ENCODE measurements around the gene MLH3. TPM values are rescaled to one million over a fixed set of nuclear protein-coding genes. Genes with fewer than 3 reads are reported as not detected.

The MLH3 gene
- total RNA-seq, 1 experiment from 2014 or later, result 23.0 TPM

GRCh38 chr14:75077794-75078193 lies 26.5 kb upstream of the MLH3 start:
- no peak overlapping the region for H3K9ac ChIP-seq (ENCODE audit: extremely low read depth, insufficient read length, low read length)
- H2BK5ac ChIP-seq (ENCODE audit: insufficient read length, low read length), result no peak overlapping the region
- Mint-ChIP-seq H3K4me1 (no peaks in the 10 kb centered on the region), H3K27me3 (ENCODE audit: low read depth) (no peaks in the 10 kb centered on the region), H3K36me3 (ENCODE audit: insufficient read depth in 1 of 3, low read depth in 3 of 3) (peaks cover 0 to 12% (median 2%) of the 10 kb centered on the region in 3 experiments; a peak in 3 of 7 replicates), H3K4me3 (no peak overlapping the region), H3K9me3 (no peaks in the 10 kb centered on the region), H3K27ac (no peak overlapping the region)
- H4K91ac ChIP-seq (ENCODE audit: insufficient read length, low read depth, low read length), result no peak overlapping the region
- no peak overlapping the region for H3K27ac ChIP-seq (ENCODE audit: insufficient read length, low read depth, low read length)
- H3K27me3 ChIP-seq (ENCODE audit: insufficient read depth, low read length), result no peaks in the 10 kb centered on the region
- no peak overlapping the region for H3K4me2 ChIP-seq (ENCODE audit: insufficient read depth, insufficient read length, low read length)
- no peak overlapping the region for H2BK12ac ChIP-seq (ENCODE audit: insufficient read length, low read depth, low read length)
- TF ChIP-seq, protein P1, sequence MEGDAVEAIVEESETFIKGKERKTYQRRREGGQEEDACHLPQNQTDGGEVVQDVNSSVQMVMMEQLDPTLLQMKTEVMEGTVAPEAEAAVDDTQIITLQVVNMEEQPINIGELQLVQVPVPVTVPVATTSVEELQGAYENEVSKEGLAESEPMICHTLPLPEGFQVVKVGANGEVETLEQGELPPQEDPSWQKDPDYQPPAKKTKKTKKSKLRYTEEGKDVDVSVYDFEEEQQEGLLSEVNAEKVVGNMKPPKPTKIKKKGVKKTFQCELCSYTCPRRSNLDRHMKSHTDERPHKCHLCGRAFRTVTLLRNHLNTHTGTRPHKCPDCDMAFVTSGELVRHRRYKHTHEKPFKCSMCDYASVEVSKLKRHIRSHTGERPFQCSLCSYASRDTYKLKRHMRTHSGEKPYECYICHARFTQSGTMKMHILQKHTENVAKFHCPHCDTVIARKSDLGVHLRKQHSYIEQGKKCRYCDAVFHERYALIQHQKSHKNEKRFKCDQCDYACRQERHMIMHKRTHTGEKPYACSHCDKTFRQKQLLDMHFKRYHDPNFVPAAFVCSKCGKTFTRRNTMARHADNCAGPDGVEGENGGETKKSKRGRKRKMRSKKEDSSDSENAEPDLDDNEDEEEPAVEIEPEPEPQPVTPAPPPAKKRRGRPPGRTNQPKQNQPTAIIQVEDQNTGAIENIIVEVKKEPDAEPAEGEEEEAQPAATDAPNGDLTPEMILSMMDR (conservative IDR thresholded peaks at IDR 0.05), result no peak
- no peak overlapping the region for H3K4ac ChIP-seq (ENCODE audit: low read depth, low read length)
- no peaks in the 10 kb centered on the region for H3K79me1 ChIP-seq (ENCODE audit: insufficient read depth, low read depth, low read length, poor library complexity, severe bottlenecking)
- no peak overlapping the region for H2AK5ac ChIP-seq (ENCODE audit: insufficient read length, low read length)
- no peak overlapping the region for H4K8ac ChIP-seq (replicated peaks; ENCODE audit: insufficient read length, low read depth, low read length)
- DNase-seq, result no peak
- no peaks in the 10 kb centered on the region for H3K9me3 ChIP-seq (ENCODE audit: control insufficient read depth, low read depth, low read length)
- H3K4me1 ChIP-seq (ENCODE audit: insufficient read depth, low read length), result no peaks in the 10 kb centered on the region
- H3K23ac ChIP-seq (ENCODE audit: insufficient read length, low read depth, low read length), result no peak overlapping the region
- H3K18ac ChIP-seq (ENCODE audit: insufficient read length, low read depth, low read length), result no peak overlapping the region
- H3K23me2 ChIP-seq (ENCODE audit: insufficient read length, low read depth, low read length, poor library complexity, severe bottlenecking), result no peaks in the 10 kb centered on the region
- no peak overlapping the region for H3K56ac ChIP-seq (ENCODE audit: insufficient read length, low read depth, low read length)
- no peak overlapping the region for H2BK15ac ChIP-seq (ENCODE audit: low read depth, low read length)
- no peak overlapping the region for H3K14ac ChIP-seq (ENCODE audit: insufficient read depth, low read length)
- no peak overlapping the region for H2BK120ac ChIP-seq (ENCODE audit: low read depth, low read length, poor library complexity, severe bottlenecking)
- no peak overlapping the region for H4K5ac ChIP-seq (ENCODE audit: insufficient read length, low read depth, low read length)
- H4K20me1 ChIP-seq (ENCODE audit: control insufficient read depth, insufficient read depth, insufficient read length), result no peaks in the 10 kb centered on the region
- no peak overlapping the region for H2BK20ac ChIP-seq (ENCODE audit: low read depth, low read length, poor library complexity, severe bottlenecking)
- H2AFZ ChIP-seq (ENCODE audit: low read length), result no peak overlapping the region
- H3K79me2 ChIP-seq (ENCODE audit: insufficient read depth, low read length), result no peaks in the 10 kb centered on the region
- no peak overlapping the region for H3T11ph ChIP-seq (ENCODE audit: low read length)

Measured in H9 (cell line).